Ammon's horn (tissue), 1 donor: ENCODE results near the gene SDC1.

ENCODE experiments used
- DNase-seq: peaks from one replicate; pipeline ENCODE4 v3.0.0-alpha.2; 2016; ENCODE audit warnings: low spot score

The SDC1 gene

DNA sequence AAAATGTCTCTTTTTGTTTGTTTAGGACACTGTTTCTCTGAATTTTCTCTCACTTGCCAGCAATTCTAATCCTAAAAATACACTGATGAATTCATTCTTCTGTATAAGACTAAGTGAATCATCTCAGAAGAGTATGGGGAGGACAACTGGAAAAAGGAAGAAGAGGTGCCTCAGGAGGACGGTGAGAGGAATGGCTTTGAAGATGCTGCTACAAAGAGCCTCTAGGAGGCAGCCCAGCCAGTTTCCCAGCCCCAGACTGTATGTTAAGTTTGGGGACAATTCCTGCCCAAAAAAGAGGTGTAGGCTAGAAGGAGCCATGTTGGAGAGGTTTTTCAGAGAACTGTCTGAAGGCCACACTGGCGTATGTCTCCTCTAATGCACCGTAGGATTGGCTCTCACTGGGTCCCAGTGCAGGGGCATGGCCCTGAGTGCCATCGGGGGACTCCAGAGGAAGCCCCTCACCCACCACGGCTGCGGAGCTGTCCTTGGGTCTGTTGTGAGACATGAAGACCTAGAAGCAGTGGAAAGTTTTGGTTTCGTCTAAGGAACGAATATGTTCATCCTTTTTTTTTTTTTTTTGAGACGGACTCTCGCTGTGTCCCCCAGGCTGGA is 3.1 kb upstream of the SDC1 start:
- DNase-seq, result no peak

DNA sequence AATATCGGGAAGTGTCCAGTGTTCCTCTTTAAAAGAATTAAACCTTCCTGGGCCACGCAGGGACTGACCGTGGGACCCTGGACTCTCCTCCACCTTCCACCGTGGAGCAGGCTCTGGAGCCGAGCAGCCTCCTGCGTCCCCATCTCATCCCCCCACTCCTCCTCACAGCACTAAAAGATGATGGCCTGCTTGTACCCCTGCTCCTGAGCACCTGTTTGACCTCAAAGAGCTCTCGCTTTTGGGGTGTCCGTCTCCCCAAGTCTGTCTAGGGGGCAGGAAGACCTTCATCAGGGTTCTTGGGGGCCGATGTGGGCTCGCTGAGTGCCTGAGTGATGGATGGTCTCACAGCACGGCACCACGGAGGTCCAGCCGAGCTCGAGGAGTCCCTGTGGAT is 1.2 kb upstream of the SDC1 start:
- DNase-seq, result no peak

- peak; percentile 35 for DNase-seq
These were observed 593 bp upstream of the SDC1 start for GRCh38 chr2:20225294-20226151.

DNA sequence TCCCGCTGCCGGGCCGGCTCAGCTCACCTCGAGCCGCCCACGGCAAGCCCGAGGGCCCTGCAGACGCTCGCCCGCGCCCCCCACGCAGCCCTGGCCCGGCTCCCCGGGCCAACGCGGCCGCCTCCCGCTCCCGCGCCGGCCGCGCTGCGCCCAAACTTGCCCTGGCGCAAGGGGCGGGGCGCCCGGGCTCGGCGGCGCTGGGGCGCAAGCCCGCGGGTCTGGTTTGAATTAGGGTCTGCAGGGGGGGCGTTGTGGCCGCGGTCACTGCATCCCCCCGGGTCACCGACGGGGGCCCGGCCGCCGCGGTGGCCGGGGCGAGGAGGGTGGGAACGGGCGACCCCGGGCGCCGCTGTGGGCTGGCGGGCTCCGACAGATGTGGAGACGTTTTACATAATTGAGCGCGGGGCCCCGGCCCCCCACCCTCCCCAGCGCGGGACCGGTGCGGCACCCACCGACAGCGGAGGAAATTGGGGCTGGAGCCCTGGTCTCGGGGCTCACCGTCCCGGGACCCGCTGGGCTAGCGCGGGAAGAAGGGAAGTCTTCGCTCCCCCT is 690 bp downstream of the SDC1 start:
- no peak for DNase-seq

DNA sequence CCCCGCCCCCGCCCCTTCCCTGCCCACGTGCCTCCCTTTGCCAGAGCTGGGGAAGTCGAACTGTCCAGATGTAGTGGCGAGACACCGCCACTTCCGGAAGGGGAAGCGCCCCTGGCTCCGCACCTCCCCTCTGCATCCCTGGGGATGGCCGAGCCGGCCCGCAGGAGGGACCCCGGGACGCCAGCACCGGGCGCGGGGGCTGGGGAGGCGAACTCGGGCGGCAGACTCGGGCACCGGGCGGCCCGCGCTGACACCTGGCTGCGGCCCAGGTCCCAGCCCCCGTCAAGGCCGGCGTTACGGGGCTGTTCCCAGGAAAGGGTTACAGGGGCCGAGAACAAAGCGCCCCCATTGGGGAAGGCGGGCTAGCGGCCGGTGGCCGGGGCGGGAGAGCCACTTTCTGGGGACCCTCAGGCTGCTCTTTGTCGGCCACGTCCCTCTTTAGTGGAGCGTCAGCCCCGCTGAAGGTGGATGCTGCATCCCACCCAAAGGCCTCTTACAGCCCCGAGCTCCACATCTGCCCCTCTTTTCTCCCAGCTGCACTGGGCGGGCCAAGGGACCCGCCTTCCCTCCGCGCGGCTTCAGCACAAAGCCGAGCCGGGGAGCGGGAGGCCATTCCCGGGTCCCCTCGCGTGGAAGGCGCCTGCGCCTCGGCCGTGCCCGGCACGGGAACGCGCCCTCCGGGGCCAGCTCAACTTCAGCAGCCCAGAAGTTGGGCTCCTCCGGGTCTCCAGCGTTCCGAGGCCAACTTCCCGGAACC is 1.3 kb downstream of the SDC1 start:
- DNase-seq, result no peak

- no peak for DNase-seq
These were observed 2.0 kb downstream of the SDC1 start for GRCh38 chr2:20222769-20223406.

GRCh38 chr2:20222014-20222768 is 2.7 kb downstream of the SDC1 start:
- no peak for DNase-seq

DNA sequence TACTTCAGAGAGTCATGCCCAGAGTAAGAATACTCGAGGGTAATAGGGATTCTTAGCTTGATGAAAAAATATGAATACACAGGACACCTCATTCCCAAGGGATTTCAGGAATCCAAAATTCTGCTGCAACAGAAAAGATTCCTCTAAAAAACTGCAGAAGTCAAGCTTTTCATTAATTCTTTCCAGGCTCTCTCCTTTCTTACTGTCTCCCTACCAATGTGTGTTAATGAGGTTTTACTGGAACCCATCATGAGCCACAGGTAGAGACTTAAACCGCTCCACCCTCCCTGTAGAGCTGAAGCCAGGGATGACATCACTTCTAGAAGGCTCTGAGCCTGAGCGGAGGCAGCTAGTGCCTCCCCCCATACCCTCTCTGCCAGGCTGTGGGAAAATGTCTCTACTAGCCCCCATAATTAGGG is 3.4 kb downstream of the SDC1 start:
- no peak for DNase-seq

DNA sequence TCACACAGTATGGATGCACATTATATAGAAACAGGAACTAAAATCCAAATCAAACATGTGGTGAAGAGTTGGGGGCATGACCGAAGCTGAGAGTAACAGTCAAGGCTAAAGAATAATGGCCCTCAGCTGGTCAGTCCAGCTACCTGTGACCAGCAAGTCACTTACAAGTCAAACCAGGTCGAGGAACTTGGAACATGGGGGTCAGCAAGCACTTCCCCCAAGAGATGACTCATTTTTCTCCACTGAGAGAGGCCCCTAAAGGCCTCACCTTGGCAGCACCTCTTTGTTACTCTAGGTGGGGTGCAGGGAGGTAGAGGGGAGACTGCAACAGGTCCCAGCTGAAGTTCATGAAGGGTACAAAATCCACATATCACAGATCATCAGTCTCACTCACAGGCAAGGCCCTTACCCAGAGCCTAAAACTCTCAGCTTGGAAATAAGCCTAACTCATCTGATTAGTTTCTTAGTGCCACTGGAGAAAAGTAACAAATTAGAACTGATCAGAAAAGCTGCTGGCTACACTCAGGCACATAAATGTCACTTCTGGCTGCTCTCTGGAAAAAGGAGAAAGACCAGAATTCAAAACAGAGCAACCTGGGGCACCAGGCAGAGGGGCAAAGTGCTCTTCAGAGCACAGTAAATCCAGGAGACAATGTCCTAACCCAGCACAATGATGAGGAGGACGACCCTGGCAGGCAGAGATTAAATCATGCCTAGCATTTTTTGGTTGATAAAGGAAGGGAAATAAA is 4.0 kb downstream of the SDC1 start:
- no peak for DNase-seq

DNA sequence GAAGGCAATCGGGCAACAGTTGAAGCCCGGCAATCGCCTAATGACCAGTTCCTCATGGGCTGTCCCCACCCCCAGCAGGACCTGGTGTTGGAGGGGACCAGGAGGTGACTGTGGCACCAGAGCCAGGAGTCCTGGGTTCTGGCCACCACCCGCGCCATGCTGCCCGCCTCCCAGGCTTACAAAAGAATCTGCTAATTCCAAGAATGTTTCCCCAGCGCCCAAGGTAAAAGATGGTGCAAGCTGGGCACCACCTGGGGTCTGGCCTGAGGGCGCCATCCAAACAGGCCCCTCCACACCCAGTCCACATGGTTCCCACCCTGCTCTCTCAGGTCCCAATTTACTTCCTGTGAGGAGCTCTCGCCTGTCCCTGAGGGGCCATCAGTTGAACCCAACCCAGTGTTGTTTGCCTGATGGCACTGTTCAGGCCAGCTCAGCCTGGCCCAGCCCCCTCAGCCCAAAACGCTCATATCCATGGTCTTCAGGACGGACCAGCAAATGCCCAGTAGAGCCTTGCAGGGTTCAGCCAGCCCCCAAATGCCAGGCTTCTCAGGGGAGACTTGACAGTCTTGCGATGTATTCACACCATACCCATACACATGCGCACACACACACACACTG is 5.1 kb downstream of the SDC1 start:
- no peak for DNase-seq

DNA sequence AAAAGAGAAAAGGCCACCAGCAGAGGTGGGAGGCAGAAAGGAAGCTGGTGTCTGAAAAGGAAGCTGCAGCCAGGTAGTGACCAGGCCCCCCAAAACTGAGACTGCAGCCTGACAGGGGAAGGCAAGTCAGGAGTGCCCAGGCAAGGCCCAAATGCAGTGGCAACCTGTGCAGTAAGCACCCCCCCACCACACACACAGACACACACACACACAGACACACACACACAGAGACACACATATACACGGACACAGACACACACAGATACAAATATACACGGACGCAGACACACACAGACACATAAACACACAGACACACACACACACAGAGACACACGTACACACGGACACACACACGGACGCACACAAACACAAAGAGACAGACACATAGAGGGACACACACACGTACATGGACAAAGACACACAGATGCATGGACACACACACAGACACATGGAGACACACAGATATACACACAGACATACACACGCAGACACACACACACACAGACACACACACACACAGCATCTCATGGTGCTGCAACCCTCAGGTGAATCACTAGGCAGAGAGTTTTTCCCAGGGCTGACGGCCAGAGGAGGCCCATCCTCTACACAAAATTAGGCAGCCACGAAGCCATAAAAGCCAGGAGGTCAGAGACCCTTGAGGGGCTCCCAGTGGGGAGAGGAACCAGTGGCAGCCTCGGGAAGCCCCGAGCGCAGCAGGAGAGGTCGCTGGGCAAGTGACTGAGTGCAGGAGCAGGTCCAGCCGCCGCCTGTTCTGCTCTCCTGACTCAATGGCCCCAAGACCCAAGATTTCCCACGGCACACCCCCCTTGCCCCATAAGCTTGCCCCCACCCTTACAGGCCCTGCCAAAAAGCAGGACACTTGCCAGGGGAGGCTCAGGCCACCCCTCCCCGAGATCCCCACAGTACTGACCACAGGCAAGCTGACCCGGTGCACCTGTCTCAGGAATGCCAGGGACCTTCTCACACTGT is 6.3 kb downstream of the SDC1 start:
- DNase-seq, result no peak

DNA sequence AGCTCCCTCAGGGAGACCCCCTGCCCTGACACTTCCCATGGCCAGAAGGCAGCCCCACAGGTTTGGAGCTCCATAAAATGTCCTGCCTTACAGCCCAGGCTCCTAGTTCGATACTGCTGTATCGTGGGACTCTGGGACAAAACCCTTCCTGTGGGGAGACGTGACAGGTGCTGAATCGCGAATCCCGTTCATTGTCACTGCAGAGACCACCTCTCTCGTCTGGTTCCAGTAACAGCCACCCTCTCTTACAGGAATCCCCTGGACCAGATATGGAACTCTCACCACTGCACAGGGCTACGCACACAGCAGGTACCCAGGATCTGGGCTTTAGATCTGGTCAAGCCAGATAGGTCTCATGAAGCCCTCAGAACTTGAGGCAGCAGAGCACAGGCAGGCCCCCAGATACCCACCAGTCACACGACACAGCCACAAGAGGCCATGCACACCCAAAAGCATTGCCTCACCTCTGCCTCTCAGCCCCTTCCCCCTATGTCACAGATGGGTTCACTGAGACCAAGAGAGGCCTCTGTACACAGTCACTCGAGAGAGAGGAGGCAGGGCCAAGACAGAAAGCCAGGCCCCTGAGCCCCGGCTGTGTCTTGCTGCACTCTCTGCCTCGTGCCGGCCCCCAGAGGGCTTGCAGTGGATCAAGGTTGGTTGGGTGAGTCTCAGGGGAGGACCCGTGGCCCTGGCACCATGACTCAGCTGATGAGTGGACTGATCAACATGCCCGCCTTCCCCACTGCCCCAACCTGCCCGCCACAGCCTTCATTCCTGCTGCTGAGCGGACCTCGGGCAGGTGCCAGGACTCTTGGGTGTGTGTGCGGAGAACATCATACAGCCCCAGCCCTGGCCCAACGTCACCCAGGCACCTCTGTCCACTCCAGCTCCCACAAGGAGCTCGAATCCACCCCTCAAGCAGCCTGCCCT is 7.6 kb downstream of the SDC1 start:
- no peak for DNase-seq

DNA sequence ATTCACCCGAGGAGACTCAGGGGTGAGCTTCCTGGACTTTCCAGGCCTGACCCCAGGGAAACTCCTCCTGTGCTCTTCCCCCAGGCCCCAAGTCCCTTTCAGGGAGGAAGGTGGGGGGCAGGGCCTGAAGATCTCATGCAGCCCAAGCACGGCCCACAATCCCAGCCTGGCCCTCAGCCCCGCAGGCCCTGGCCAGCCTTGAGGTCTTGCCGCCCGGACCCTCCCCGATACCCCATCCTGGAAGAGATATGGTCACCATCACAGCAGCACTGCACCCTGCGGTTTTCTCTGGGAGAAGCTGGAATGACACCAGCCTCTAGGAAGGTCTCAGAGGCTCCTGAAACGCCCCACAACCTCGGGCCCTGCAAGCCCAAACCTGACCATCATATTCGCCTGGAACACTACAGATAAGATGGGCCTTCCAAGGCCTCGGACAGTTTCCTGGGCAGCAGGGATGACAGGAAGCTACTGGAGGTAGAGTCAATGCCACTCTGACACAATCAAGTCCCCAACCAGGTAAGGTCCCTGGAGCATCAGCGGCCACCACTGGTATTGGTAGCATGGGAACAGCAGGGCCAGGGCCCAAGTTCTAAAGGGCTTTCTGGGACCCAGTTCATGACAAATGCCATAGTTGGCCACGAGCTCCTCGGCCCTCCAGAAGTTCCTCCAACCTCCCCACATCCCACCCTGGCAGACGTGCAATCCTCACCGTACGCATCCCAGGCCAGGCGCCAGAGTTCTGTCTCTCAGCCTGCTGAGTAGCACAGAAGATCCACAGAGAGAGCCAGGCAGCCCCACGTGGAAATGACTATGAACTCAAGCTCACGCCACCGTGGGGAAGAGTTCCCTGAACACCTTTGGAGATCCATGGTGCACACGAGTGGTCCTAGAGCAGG is 8.6 kb downstream of the SDC1 start:
- no peak for DNase-seq

- no peak for DNase-seq
These were observed 9.5 kb downstream of the SDC1 start for GRCh38 chr2:20215183-20216040.

DNA sequence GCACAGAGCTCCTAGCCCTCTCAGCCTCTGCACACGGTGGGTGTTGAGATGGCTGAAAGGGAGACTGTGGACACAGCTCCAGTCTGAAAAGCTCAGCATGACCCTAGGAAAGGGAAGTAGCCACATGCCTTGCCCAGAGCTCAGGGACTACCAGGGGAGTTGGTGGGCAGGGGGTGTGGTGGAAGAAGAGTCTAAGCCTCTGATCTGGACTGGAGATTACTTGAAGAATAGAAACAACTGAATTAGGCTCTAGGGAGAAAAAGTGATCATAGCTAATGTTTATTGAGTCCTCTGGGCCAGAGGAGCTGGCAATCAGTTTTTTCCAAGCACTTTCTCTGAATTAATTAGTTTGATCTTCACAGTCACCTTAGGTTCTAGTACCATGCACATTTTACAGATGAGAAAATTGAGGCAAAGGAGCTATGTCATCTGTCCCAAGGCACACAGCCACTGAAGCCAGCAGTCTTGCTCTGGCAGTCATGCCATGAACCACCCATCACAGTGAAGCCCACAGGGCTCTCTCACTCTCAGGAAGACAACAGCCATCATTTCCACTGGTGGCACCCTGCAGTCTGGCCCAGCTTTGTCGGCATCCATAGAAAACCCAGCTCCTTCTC is 10.3 kb downstream of the SDC1 start:
- no peak for DNase-seq
